GM13977 (cell line): ENCODE data around the gene TMED4.

Experiments
- DNase-seq: peaks from one replicate; pipeline ENCODE4 v3.0.0; 2012; ENCODE audit warnings: low spot score
- in situ Hi-C: fragments of 300-500 bp; cut with MboI; formaldehyde crosslinking; loops from one replicate; pipeline ENCODE4 v1.12.0; 2022; ENCODE audit warnings: low sequenced_read_pairs, low pct_unique_long_range_greater_than_20kb, mixed read lengths, inconsistent platforms; ENCODE audit not compliant: unreplicated experiment
- TF ChIP-seq, protein P1 (sequence below): IDR thresholded peaks from 2 replicates; pipeline ENCODE4 v1.5.1; 2012; ENCODE audit warnings: mild to moderate bottlenecking, control low read depth; ENCODE audit not compliant: insufficient read depth; ENCODE audit errors: extremely low read depth, missing control alignments

Gene TMED4

DNA sequence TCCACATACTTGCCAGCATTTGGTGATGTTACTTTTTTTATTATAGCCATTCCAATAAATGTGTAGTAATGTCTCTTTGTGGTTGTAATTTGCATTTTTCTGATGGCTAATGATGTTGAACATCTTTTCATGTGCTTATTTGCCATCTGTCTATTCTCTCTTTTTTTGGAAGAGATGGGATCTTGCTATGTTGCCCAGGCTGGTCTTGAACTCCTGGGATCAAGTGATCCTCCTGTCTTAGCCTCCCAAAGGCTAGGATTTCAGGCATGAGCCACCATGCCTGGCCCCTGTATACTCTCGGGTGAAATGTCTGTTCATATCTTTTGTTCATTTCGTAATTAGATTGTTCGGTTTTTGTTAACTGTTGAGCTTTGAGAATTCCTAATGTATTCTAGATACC, 27.8 kb upstream of the TMED4 start:
- DNase-seq: no peak
- TF ChIP-seq, protein P1, sequence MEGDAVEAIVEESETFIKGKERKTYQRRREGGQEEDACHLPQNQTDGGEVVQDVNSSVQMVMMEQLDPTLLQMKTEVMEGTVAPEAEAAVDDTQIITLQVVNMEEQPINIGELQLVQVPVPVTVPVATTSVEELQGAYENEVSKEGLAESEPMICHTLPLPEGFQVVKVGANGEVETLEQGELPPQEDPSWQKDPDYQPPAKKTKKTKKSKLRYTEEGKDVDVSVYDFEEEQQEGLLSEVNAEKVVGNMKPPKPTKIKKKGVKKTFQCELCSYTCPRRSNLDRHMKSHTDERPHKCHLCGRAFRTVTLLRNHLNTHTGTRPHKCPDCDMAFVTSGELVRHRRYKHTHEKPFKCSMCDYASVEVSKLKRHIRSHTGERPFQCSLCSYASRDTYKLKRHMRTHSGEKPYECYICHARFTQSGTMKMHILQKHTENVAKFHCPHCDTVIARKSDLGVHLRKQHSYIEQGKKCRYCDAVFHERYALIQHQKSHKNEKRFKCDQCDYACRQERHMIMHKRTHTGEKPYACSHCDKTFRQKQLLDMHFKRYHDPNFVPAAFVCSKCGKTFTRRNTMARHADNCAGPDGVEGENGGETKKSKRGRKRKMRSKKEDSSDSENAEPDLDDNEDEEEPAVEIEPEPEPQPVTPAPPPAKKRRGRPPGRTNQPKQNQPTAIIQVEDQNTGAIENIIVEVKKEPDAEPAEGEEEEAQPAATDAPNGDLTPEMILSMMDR: no peak
- in situ Hi-C loops: no loop called here

DNA sequence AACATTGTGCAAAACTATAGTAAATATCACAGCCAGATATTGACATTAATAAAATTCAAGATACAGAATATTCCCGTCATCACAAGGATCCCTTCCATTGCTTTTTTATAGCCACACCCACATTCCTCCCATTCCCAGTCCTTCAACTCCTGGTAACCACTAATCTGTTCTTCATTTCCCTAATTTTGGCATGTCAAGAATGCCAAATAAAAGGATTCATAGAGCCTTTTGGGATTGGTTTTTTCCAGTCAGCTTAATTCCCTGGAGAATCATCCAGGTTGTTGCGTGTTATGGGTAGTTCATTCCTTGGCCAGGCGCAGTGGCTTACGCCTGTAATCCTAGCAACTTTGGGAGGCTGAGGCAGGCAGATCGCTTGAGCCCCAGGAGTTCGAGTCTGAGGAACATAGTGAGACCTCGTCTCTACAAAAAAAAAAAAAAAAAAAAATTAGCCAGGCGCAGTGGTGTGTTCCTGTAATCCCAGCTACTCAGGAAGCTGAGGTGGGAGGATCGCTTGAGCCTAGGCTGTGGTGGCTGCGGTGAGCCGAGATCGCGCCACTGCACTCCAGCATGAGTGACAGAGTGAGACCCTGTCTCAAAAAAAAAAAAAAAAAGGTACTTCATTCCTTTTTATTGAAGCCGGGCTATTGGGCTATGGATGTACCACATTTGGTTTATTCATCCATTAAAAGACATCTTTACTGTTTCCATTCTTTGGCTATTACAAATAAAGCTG, 27.1 kb upstream of the TMED4 start:
- in situ Hi-C loops: no loop called here
- TF ChIP-seq, protein P1: no peak
- no peak for DNase-seq

DNA sequence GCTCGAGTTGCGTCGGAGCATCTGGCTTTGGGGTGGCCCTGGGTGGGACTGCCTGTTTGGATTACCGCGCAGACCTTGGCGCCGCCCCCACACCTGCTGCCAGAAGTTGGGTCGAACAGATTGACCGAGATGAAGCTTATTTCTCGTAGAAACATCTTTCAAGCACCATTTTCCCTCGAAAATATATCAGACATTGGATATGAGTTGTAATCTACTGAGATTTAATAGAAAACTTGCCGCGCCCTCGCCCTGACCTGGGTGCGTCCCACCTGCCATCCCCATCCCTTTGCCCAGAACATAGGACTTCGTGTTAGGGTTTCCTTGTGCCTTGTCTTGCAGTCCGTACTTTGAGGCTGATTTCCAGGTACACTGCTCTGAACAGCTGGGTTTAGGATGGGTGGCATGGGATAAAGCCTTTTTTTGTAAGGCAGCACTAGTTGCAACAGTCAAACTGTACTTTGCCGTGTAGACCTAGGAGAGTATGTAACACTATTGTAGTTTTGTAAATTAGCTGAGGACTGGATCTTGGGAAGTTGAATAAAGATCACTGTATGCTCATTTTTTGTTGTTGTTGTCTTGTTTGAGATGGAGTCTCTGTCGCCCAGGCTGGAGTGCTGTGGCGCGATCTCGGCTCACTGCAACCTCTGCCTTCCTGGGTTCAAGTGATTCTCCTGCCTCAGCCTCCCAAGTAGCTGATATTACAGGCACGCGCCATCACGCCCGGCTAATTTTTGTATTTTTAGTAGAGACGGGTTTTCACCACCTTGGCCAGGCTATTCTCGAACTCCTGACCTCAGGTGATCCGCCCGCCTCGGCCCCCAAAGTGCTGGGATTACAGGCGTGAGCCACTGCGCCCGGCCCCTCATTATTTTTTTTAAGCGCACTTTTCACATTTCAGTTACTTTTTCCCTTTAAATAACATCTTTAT, 25.4 kb upstream of the TMED4 start:
- DNase-seq: peak; percentile 27
- in situ Hi-C loops: no loop called here
- TF ChIP-seq, protein P1: no peak

DNA sequence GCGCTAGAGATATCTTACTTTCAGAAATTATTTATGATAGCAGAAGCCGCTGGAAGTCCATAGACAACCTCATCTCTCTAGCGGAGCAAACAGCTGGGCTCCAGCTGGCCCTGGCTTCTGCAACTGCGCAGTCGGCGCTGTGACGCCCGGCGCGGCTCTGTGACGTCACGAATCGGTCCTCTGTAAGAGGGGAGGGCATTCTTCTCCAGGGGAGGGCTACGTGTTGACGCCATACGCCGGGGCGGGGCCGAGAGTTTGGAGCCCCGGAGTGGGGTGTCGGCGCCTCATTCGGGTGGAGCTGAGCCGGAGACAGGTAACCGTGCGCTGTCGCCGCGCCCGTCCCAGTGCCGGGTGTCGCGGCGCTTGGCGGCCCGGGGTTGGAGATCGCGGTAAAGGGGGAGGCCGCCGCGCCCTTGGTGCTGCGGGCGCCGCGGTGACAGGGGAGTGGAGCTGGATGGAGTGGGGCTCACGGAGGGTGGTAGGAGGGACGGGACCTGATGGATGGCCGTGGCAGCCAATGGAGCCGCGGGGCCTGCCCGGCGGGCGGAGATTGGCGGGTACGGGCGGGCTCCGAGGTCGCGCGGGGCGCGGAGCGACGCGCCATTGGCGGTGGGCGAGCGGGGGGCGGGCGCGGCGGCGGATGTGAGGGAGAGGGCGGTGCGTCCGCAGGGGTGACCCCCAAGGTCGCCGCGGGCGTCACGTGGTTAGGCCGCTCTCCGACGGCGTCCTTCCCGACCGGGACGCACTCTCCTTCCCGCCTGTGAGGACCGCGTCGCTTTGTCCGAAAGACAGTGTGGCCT, 24.5 kb upstream of the TMED4 start, which contains the start of gene OGDH:
TSS of gene OGDH (plus strand) at position 287 of the 800 bp plus-strand sequence. CDS start 17,717 bp downstream, outside the sequence.
- DNase-seq: peak; percentile 99
- in situ Hi-C loops: no loop called here
- TF ChIP-seq, protein P1: no peak

DNA sequence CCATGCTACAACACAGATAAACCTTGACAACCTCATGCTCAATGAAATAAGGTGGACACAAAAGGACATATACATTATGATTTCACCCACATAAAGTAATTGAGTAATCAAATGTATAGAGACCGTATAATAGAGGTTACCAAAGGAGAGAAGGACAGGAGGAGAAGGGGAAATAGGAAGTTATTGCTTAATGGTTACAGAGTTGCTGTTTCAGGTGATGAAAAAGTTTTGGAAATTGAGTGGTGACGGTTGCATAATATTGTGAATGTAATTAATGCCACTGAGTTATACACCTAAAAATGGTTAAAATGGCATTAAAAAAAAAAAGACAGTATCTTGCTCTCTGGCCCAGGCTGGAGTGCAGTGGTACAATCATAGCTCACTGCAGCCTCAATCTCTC, 22.9 kb upstream of the TMED4 start:
- in situ Hi-C loops: no loop called here
- DNase-seq: no peak
- TF ChIP-seq, protein P1: no peak

DNA sequence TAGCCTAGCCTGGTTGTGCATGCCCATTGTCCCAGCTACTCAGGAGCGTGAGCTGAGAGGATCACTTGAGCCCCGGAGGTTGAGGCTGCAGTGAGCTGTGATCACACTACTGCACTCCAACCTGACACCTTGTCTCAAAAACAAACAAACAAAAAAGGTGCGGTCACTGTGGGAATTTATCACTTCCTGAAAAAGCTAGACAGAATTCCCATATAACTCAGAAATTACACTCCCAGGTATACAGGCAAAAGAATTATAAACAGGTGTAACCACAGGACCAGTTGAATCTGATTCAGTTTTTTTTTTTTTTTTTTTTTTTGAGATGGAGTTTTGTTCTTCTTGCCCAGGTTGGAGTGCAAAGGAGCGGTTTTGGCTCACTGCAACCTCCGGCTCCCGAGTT, 21.2 kb upstream of the TMED4 start:
- no peak for DNase-seq
- in situ Hi-C loops: no loop called here
- TF ChIP-seq, protein P1: no peak
